Ecto neural progenitor cell (in vitro differentiated cells): ENCODE measurements around the gene DGLUCY.
"Not testable (repeated sequence)": the region's sequence is repeated elsewhere in the genome, so short reads cannot be mapped to it uniquely, and the experiment has no call there.

Source experiments
- DNase-seq: peaks from one replicate; pipeline ENCODE4 v3.0.0-alpha.2; 2018; ENCODE audit warnings: low spot score

The DGLUCY gene

GRCh38 chr14:91263329-91263728, 149.5 kb downstream of the DGLUCY start:
- no peak for DNase-seq

- peak; percentile 61 for DNase-seq
Observed at GRCh38 chr14:91264151-91265150, 150.6 kb downstream of the DGLUCY start.

- DNase-seq, result no peak
Observed at GRCh38 chr14:91265404-91265803, 151.5 kb downstream of the DGLUCY start.

GRCh38 chr14:91266276-91266675, 152.4 kb downstream of the DGLUCY start:
- DNase-seq, result not testable (repeated sequence)

- no peak for DNase-seq
Observed at GRCh38 chr14:91267965-91268437, 154.1 kb downstream of the DGLUCY start.

- DNase-seq, result no peak
Observed at GRCh38 chr14:91269076-91269991, 155.5 kb downstream of the DGLUCY start.

- no peak for DNase-seq
Observed at GRCh38 chr14:91270188-91270587, 156.3 kb downstream of the DGLUCY start.

GRCh38 chr14:91270619-91271018, 156.7 kb downstream of the DGLUCY start:
- no peak for DNase-seq

GRCh38 chr14:91271639-91272038, 157.8 kb downstream of the DGLUCY start:
- no peak for DNase-seq

- no peak for DNase-seq
Observed at GRCh38 chr14:91272341-91273272, 158.7 kb downstream of the DGLUCY start.

GRCh38 chr14:91273273-91273884, 159.5 kb downstream of the DGLUCY start:
- DNase-seq, result no peak

- DNase-seq, result no peak
Observed at GRCh38 chr14:91273885-91274273, 160.0 kb downstream of the DGLUCY start.

GRCh38 chr14:91274796-91275195, 160.9 kb downstream of the DGLUCY start:
- DNase-seq, result no peak
